Peyer's patch (tissue), 4 donors: ENCODE results near the gene C17orf50. TPM values are rescaled to one million over a fixed set of nuclear protein-coding genes. Genes with fewer than 3 reads are reported as not detected.

Experiments
- DNase-seq, 3 donors: peaks; one replicate each; pipeline ENCODE4 v3.0.0-alpha.2; 2017 to 2019
- H3K27ac ChIP-seq, 4 donors: fragments of 200-600 bp; sonication (generic); one replicate each; pipeline ENCODE4 v1.5.1; 2016 to 2019
- H3K27me3 ChIP-seq, 2 donors: fragments of 200-600 bp; sonication (generic); one replicate each; pipeline ENCODE4 v1.5.1; 2019
- H3K36me3 ChIP-seq, 3 donors: fragments of 200-600 bp; sonication (generic); one replicate each; pipeline ENCODE4 v1.5.1; 2016 to 2019
- H3K4me1 ChIP-seq, 4 donors: fragments of 200-600 bp; sonication (generic); one replicate each; pipeline ENCODE4 v1.5.1; 2016 to 2019
- H3K4me3 ChIP-seq, 4 donors: fragments of 200-600 bp; sonication (generic); 1 replicate in 3 of 4; 2 replicates in 1 of 4; pipeline ENCODE4 v1.5.1; 2016 to 2019; ENCODE audit warnings: mild to moderate bottlenecking in 1 of 4
- H3K9me3 ChIP-seq, 4 donors: fragments of 200-600 bp; sonication (generic); one replicate each; pipeline ENCODE4 v1.5.1; 2016 to 2019; ENCODE audit warnings: mild to moderate bottlenecking in 1 of 4
- POLR2A ChIP-seq, 2 donors: fragments of 450-650 bp; IDR thresholded peaks; one replicate each; pipeline ENCODE4 v1.5.1; 2017; ENCODE audit warnings: antibody characterized with exemption in 2 of 2, mild to moderate bottlenecking in 2 of 2, moderate library complexity in 2 of 2
- total RNA-seq, 4 donors: library from RNA; depleted of rRNA; stranded (reverse); fragments of >200 nt; gene quantifications; one replicate each; pipeline ENCODE4 v1.1.0, GENCODE V29; 2016
- TF ChIP-seq, protein P1 (sequence below), 6 experiments: fragments of 450-650 bp in 4 of 6; fragments of 200-600 bp in 2 of 6; sonication (generic) in 1 of 6; IDR thresholded peaks; one replicate each; pipeline ENCODE4 v1.5.1; 2017 to 2019; ENCODE audit warnings: antibody characterized with exemption in 6 of 6, mild to moderate bottlenecking in 3 of 6, moderate library complexity in 1 of 6

The C17orf50 gene
- total RNA-seq, 4 donors from 2014 or later, result not detected

DNA sequence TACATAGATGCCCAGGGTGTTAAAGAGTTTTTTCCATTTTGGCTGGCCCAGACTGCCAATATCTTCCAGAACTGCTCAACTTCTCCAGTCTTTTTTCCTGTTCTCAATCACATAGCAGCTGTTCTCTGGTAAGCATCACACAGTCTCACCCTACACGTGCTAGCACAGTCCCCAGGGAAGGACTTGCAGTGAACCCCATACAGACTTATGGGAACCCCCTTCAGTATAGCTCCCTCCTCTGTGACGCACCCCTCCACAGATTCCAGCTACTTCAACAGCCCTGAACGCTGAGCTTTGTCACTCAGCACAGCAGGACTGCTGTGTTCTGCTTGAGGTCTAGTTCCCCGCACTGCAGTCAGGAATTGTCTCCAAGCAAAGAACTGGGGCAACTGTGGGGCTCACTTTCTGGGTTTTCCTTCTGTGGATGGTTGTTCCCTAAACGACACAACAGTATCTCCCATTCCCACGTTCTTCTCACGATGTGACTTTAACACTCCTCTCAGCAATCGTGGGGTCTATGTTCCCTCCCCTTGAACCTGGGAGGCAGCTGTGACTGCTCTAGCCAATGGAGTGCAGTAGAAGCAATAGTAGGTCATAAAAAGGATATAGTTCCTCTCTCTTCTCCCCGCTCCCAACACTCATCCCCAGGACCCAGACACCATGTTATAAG is 31.1 kb downstream of the C17orf50 start:
- TF ChIP-seq, protein P1, sequence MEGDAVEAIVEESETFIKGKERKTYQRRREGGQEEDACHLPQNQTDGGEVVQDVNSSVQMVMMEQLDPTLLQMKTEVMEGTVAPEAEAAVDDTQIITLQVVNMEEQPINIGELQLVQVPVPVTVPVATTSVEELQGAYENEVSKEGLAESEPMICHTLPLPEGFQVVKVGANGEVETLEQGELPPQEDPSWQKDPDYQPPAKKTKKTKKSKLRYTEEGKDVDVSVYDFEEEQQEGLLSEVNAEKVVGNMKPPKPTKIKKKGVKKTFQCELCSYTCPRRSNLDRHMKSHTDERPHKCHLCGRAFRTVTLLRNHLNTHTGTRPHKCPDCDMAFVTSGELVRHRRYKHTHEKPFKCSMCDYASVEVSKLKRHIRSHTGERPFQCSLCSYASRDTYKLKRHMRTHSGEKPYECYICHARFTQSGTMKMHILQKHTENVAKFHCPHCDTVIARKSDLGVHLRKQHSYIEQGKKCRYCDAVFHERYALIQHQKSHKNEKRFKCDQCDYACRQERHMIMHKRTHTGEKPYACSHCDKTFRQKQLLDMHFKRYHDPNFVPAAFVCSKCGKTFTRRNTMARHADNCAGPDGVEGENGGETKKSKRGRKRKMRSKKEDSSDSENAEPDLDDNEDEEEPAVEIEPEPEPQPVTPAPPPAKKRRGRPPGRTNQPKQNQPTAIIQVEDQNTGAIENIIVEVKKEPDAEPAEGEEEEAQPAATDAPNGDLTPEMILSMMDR (IDR thresholded peaks at IDR 0.05), result no peak
- no peak for TF ChIP-seq POLR2A (IDR thresholded peaks at IDR 0.05)
- DNase-seq, result no peak
- Histone ChIP-seq H3K9me3 (no peaks in the 10 kb centered on the region), H3K27ac (no peak overlapping the region), H3K4me1 (peaks cover 3 to 31% (median 6%) of the 10 kb centered on the region in 4 donors), H3K4me3 (no peak overlapping the region), H3K27me3 (no peaks in the 10 kb centered on the region), H3K36me3 (no peaks in the 10 kb centered on the region)

DNA sequence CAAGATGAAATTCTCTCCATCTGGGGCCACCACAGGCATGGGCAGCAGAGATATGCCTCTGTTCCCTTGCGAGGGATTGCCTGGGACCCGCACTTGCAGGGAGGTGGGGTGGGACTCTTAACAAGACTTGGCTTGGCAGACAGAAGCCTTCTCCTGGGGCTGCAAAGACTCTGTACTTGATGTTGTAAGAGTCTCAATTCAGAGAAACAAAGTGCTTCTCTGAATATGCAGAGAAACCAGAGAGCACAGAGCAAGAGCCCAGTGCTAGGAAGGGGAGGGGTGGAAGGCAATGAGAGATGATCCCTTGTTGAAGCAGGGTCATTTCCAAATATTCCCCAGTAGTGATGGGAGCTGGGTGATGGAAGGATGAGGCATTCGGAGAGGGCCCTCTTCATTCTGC is 32.6 kb downstream of the C17orf50 start:
- peaks cover 3 to 17% (median 5%) of the 10 kb centered on the region in 4 donors for H3K4me1 ChIP-seq
- H3K36me3 ChIP-seq, result no peaks in the 10 kb centered on the region
- H3K4me3 ChIP-seq, result no peak overlapping the region
- TF ChIP-seq POLR2A (IDR thresholded peaks at IDR 0.05), result no peak
- TF ChIP-seq, protein P1 (IDR thresholded peaks at IDR 0.05), result no peak
- DNase-seq, result no peak
- no peak overlapping the region for H3K27ac ChIP-seq
- H3K27me3 ChIP-seq, result no peaks in the 10 kb centered on the region
- no peaks in the 10 kb centered on the region for H3K9me3 ChIP-seq

DNA sequence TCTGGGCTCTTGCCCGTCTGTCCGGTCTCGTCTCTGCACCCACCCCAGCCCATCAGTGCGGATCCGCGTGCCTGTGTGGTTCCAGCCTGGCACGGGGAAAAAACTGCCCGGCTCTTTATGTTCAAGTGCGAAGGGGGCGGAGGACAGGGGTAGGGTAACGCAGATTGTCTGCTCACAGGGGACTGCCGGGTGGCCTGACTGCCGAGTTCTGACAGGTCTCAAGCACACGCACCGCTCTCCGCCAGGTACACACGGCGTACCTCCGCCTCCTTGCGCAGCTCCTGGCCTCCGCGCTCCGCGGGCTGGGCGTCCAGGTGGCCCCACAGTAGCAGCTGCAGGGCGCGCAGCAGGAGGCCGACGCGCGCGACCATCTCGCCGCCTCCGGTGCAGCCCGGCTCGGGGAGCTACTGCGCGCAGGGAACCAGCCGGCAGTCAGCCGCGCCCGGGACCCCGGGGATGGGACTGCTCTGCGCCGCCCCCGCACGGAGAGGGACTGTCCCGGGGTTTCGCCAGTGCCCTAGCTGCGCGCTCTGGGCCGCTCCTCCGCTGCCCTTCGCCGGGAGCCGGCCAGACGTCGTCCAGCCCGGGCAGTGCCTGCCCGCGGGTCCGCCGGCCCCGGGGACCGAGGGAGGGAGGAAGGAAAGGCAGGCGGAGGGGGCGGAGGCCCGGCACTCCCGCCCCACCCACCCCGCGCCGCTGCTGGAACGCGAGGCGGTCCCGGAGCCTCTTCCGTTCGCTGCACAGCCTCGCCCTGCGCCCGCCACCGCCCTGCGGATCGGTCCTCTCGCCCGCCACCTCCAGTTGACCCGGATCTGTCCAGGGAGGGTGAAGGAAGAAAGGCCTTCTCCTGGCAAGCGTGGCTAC is 34.6 kb downstream of the C17orf50 start, which contains the start of gene MMP28:
TSS of gene MMP28 (minus strand) at position 635 of the 864 bp plus-strand sequence. CDS start at position 371, 264 bp downstream.
- peaks cover 0 to 15% (median 4%) of the 10 kb centered on the region in 4 donors for H3K4me1 ChIP-seq
- peak within 1 kb of the TSS; percentile 59 to 96 (median 76) for H3K4me3 ChIP-seq
- peak within 1 kb of the TSS; percentile 25 to 88 (median 66) for H3K27ac ChIP-seq
- no peaks in the 10 kb centered on the region for H3K36me3 ChIP-seq
- H3K9me3 ChIP-seq, result no peaks in the 10 kb centered on the region
- TF ChIP-seq POLR2A (IDR thresholded peaks at IDR 0.05), result peak; percentile 74 to 81
- TF ChIP-seq, protein P1 (IDR thresholded peaks at IDR 0.05), result no peak
- peak in 2 of 3 donors; percentile 81 to 88 for DNase-seq
- no peaks in the 10 kb centered on the region for H3K27me3 ChIP-seq

DNA sequence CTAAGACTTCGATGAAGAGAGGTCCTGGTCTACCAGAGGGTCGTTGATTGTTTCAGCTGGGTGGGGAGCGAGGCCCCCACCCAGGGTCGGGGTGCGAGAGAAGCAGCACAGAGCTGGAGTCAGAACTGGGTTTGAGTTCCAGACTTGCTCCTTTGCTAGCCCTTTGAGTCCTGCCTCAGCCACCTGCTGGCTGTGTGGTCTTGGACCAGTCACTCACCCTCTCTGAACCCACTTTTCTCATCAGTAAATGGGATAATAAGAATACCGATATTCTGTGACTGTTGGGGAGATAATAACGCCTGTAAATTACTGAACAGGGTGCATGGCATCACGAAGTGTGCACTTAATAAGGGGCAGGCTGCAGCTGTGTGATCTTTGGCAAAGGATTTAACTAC is 35.2 kb downstream of the C17orf50 start:
- H3K9me3 ChIP-seq, result no peaks in the 10 kb centered on the region
- peaks cover 0 to 17% (median 4%) of the 10 kb centered on the region in 4 donors for H3K4me1 ChIP-seq
- H3K4me3 ChIP-seq, result peak overlapping the region; percentile 59 to 96 (median 76)
- no peak for DNase-seq
- no peaks in the 10 kb centered on the region for H3K36me3 ChIP-seq
- H3K27ac ChIP-seq, result peak overlapping the region; percentile 25 to 88 (median 66)
- H3K27me3 ChIP-seq, result no peaks in the 10 kb centered on the region
- TF ChIP-seq, protein P1 (IDR thresholded peaks at IDR 0.05), result peak in 1 of 6 experiments; percentile 9
- no peak for TF ChIP-seq POLR2A (IDR thresholded peaks at IDR 0.05)

DNA sequence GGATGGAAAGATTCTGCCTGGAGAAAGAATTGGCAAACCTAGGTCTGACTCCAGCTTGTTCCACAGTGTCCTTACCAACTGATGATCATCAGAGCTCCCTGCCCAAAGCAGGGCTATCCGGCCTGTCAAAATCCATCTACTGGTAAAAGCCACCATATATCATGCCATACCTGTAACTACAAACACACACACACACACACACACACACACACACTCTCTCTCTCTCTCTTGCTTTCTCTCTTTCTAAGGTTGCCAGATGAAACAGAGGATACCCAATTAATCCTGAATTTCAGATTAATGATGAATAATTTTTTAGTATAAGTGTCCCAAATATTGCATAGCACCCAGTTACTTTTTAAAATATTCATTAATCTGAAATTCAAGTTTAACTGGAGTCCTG is 36.3 kb downstream of the C17orf50 start:
- no peak for TF ChIP-seq POLR2A (IDR thresholded peaks at IDR 0.05)
- TF ChIP-seq, protein P1 (IDR thresholded peaks at IDR 0.05), result no peak
- Histone ChIP-seq H3K4me1 (peaks cover 0 to 25% (median 4%) of the 10 kb centered on the region in 4 donors), H3K4me3 (no peak overlapping the region), H3K27me3 (no peaks in the 10 kb centered on the region), H3K36me3 (no peaks in the 10 kb centered on the region), H3K9me3 (no peaks in the 10 kb centered on the region), H3K27ac (no peak overlapping the region)
- DNase-seq, result no peak
